IPS-NIHi11 (cell line): ENCODE data around the gene TMOD2.
A peak's percentile ranks its signal among the peaks of the same experiment; 100 is the strongest.

ENCODE experiments used
- DNase-seq: peaks from one replicate; pipeline ENCODE4 v3.0.0; 2012; ENCODE audit warnings: mixed read lengths, low spot score

TMOD2 gene

DNA sequence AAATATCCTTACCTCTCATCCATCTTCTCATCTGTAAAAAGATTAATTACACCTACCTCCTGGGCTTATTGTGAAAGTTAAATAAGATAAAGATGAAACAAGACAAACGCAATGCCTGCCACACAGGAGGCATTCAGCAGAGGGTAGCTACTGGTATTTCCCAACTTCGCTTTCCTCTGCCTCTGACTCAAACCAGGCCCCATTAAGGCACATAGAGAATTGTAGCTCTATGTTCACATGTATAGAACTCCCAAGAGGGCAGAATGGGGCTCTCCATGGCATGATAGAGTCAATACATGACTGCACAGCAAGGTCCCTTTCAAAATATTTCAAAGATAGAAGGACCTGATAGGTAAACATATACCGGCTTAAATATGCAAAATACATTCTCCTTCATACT lies 15.3 kb upstream of the TMOD2 start:
- DNase-seq, result no peak

GRCh38 chr15:51736751-51737521 lies 14.5 kb upstream of the TMOD2 start:
- DNase-seq, result peak; percentile 62

DNA sequence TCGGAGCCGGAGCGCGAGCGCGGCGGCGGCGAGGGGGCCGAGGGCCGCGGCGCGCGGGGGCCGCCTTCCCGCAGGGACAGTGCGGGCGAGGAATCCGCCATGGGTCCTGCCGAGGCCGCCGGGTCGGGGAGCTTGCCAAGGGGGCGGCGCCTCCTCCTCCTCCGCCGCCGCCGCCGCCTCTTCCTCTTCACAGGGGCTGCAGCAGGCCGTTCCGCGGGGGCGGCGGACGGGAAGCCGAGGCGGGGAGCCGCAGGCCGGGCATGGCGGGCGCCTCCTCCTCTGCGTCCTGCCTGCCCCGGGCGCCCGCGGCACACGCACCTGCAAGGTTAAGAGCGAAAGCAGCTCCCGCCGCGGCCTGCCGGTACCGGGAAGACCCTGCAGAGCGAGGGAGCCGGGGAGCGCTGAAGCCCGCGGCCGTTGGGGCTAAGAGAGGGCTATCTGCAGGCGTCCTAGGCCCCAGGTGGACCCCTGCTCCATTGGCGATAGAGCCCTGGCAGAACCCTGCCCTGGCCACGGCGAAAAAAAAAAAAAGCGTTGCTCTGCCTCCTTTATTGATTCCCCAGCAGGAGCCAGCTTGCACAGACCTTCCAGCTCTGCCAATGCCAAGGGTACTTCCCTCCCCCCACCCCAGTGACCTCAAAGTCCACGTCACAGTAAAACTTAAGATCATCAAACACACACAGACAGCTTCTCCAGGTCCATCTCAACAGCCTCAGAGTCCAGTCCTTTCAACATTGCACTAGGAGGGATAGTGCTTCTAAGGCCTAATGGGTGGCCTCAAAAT lies 13.7 kb upstream of the TMOD2 start, which contains the start of gene LYSMD2:
Gene LYSMD2, minus strand, starts transcription at position 134 of the 784 bp plus-strand sequence. Its CDS starts 33 bp downstream, at position 101.
- DNase-seq, result peak; percentile 75

DNA sequence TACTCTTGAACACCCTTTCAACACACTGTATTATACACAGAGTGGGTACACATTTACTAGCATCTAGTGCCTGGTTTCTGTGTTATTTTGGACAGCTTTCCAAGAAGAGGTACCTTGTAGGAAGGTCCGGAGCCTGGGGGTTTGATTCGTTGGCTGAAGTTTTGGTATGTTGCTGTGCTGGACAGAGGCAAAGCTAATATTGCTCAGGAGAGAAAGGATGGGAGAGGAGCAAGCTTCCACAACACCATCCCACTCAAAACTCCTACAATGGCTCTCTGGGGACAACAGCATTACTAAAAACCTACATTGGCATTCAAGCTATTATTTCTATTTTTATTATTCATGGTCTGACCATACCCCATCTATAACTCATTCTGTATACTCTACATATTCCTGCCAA lies 12.8 kb upstream of the TMOD2 start:
- no peak for DNase-seq

GRCh38 chr15:51739061-51739712 lies 12.2 kb upstream of the TMOD2 start:
- DNase-seq, result no peak

DNA sequence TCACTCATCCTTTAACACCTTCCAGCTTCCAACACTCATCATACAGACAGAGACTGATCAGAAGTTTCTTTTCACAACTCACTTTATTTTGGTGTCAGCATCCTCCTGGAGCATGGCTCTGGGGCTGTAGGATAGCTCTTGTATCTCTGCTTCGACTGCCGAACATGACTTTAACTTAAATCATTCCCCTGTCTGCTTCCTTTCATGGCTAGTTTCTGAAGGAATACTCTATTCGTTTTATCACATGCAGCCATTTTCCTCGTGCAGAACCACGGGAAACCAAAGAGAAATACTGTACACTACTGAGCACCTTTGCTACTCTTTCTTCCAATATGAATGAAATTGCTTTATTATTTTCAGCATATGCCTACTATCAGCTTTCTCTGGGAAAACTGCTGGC lies 2.1 kb upstream of the TMOD2 start:
- DNase-seq, result no peak

GRCh38 chr15:51750186-51750585 lies 1.2 kb upstream of the TMOD2 start:
- no peak for DNase-seq

- peak; percentile 53 for DNase-seq
Observed at GRCh38 chr15:51751697-51752683, 593 bp downstream of the TMOD2 start.

- DNase-seq, result no peak
Observed at GRCh38 chr15:51752888-51753287, 1.5 kb downstream of the TMOD2 start.

GRCh38 chr15:51754267-51754666 lies 2.9 kb downstream of the TMOD2 start:
- no peak for DNase-seq

DNA sequence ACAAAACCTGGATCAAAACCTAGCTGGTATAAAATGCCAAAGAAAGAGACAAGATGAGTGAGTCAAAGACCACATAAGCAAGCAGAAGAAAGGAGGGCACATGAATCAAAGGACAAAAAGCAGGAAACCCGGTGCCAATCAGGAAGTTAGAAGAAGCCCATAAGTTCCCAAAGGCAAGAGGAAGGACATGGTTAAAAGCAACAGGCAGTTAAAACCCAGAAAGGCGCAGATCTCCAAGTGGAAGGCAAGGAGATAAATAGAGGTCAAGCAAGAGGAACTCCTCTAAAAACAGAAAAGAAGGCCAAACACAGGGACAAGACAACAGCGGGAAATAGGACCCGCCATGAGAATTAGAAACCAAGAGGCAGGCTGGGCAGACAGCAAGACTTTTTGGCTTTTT lies 4.4 kb downstream of the TMOD2 start:
- DNase-seq, result no peak

DNA sequence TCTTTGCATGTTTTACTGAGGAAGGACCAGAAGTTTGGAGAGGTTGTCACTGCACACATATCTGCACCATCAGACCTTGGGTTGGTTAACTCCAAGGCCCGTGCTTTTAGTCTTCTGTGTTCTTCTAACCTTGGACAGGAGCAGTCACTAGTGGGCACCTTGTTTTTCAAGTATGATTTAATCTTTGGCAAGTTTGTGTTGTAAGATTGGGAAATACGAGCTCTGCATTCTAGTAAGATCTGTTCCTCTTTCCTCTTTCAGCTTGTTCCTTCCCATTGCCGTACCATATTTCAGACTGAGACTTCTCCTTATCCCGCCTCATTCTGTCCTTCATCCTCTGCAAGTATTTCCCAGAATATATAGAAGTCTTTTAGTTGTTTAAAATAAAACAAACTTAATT lies 5.1 kb downstream of the TMOD2 start:
- DNase-seq, result no peak

DNA sequence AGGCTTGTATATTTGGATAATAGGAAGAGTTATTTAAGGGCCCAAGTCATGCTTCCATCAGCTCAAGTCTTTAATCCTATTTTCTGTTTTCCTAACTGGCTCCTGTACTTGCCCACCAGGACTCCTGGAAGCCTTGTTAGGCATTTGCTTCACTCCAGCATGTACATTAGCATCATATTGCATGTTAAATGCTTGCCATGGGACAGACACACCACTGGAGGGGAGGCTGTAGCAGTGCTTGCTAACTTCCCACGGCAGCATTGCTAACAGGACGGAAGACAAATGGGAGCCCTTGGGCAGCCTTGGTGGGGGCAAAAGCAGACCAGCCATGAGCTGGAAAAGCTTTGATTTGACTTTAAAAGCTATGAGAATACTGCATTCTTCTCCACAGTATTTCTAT lies 6.1 kb downstream of the TMOD2 start:
- peak; percentile 23 for DNase-seq

DNA sequence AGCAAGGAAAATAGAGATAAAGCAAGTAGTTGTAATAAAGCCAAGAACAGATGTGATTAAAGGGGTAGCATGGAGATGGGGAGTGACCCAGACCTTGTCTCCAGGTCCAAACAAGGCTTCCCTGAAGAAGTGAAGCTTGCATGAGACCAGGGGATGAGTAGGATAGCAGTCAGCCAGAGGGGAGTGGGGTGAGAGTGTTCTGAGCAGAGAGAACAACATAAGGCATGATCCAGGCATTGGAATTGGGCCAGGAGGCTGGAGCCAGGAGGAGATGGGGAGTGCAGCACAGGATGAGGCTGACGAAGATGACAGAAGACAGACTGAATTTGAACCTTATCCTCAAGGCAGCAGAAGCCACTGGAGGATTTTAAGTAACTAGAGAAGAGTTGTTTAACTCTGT lies 7.2 kb downstream of the TMOD2 start:
- no peak for DNase-seq

DNA sequence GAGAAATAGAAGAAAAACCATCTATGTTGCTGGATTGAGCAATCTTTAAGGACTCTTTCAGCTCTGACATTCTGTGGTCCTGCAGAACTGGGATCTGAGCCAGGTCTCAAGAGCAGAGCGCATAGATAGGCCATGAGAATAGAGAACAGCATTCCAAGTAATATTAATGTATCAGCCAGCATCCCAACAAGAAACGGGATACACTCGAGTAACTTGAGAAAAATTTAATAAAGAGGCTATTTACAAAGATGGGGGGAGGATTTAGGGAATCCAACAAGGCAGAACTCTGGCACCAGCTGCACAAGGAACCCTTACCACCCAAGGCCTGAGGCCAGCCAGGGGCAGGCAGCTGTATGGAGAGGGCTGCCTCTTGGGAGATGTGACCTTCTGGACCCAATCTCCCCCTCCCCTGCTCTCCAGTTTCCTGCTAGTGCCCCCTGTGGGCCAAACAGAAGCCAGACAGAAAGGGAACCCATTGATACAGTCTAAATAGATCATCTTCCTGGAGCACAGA lies 8.2 kb downstream of the TMOD2 start:
- peak; percentile 33 for DNase-seq

DNA sequence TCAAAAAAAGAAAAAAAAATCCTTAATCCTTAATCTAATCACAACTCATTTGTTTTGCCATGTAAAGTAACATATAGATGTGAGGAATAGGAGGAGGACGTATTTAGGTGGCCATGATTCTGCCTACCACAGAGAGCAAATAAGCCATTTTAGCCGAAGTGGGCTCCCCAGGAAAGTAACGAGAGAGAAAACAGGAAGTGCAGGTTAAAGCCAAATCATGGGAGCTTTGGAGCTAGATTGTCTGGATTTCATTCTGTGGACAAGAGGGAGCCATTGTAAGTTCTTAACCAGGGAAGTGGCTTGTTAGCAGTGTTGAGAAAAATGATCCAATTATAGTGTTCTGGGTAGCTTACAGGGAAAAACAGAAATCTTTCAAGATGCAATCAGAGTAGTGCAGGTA lies 9.4 kb downstream of the TMOD2 start:
- no peak for DNase-seq

DNA sequence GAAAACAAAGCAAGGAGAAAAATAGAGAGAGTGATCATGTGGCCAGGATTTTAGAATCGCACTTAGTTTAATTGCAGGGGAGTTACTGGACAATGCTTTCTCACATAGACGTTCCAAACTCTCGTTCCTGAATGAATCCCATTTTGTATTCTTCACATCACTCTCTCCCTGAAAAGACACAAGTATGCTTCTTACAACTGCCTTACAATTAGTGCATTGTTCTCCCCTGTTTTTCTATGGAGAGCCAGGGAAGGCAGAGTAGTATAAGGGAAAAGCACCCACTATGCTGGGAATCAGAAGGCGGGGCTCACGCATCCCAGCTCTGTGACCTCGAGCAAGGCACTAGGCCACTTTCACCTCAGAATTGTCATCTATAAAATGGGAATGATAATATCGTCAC lies 14.4 kb downstream of the TMOD2 start:
- DNase-seq, result no peak

DNA sequence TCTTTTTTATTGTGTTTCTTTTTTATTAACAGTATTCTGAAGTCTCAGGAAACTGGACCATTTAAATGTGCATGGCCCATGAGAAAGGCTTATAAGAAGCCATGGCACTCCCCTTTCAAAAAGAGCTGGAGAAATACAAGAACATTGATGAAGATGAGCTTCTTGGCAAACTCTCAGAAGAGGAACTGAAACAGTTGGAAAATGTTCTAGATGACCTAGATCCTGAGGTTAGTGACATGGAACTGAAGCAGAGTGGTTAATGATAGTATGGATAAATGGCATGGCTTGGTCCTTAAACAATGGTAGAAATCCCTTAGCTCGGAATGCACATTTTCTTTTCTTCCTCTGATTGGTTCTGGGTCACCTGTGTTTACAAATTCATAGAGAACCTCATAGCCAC lies 14.9 kb downstream of the TMOD2 start:
- DNase-seq, result no peak

DNA sequence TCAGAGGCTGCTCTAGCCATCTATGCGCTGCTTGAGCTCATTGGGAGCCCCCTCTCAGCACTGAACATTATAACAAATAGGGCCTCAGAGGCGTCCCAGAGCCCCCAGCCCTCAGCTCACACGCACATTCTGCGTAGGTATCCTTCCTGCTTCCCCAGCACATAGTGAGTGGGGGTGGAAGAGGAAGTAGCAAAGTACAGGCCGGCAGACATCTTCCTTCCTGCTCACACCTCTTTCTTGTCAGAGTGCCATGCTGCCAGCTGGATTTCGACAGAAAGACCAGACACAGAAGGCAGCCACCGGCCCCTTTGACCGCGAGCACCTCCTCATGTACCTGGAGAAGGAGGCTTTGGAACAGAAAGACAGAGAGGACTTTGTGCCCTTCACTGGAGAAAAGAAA lies 16.6 kb downstream of the TMOD2 start:
- DNase-seq, result no peak

DNA sequence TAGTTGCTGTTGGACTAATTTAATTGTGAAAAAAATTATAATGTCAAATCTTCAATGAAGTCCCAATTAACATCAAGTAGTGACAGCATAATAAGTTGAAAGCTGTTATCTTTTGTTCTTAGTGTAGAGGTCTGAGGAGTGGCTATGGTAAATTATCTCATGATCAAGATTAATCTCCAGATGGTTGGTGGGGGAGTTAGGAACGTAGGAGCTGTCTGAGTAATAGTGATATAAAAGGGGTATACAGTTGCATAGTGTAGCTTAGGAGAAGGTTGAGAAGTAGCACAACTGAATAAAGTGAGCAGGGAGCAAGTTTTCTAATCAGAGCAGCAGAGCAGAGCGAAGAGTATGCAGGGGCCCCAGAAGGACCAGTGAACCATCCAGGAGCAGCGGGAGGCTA lies 19.5 kb downstream of the TMOD2 start:
- no peak for DNase-seq

GRCh38 chr15:51771773-51772172 lies 20.4 kb downstream of the TMOD2 start:
- no peak for DNase-seq
